Mucosa of descending colon (tissue), 3 donors: ENCODE measurements around the gene TLE7. TPM values are rescaled to one million over a fixed set of nuclear protein-coding genes. Genes with fewer than 3 reads are reported as not detected.

Experiments
- ATAC-seq: fragments of 200-7000 bp; cut with Tn5 transposase; one replicate; pipeline ENCODE4 v1.9.1; 2020; ENCODE audit warnings: mild to moderate bottlenecking, moderate library complexity
- DNase-seq, 3 donors: peaks; one replicate each; pipeline ENCODE4 v3.0.0-alpha.2; 2020
- H3K36me3 ChIP-seq: fragments of 200-600 bp; one replicate; pipeline ENCODE4 v1.8.0; 2021; ENCODE audit warnings: low read depth, mild to moderate bottlenecking
- H3K4me1 ChIP-seq: fragments of 200-600 bp; one replicate; pipeline ENCODE4 v1.8.0; 2021; ENCODE audit warnings: low read depth, mild to moderate bottlenecking
- H3K4me3 ChIP-seq: fragments of 200-600 bp; one replicate; pipeline ENCODE4 v1.8.0; 2021; ENCODE audit warnings: mild to moderate bottlenecking
- H3K9me3 ChIP-seq: fragments of 200-600 bp; one replicate; pipeline ENCODE4 v1.8.0; 2021; ENCODE audit warnings: mild to moderate bottlenecking
- intact Hi-C, 2 donors: fragments of 100-400 bp; cut with DNase I in 1 of 2; cut with micrococcal nuclease in 1 of 2; formaldehyde crosslinking; loops; one replicate each; pipeline versions ENCODE4 v1.11.0 to v1.11.1; 2022; cut with DNase I, micrococcal nuclease
- total RNA-seq, 3 donors: library from RNA; stranded (reverse); fragmentation: NEBNext Ultra II Directional in 2 of 3; extraction: Animal tissue kit (Norgen Biotek cat#: 25700) in 2 of 3; gene quantifications; one replicate each; pipeline versions ENCODE4 v1.2.1 to v1.2.4, GENCODE V29; 2021 to 2023
- TF ChIP-seq, protein P1 (sequence below): fragments of 200-600 bp; IDR thresholded peaks from one replicate; pipeline ENCODE4 v1.8.0; 2022; ENCODE audit warnings: antibody characterized with exemption, mild to moderate bottlenecking
- donor health status: DM: no; HTN: no; CAD: no; lungs with moderate emphysema.
- donor health status: DM: no; HTN: no; CAD: no.
- donor health status: DM: no; HTN: yes; CAD: no.

TLE7 gene
- total RNA-seq, 3 donors from 2014 or later = not detected

DNA sequence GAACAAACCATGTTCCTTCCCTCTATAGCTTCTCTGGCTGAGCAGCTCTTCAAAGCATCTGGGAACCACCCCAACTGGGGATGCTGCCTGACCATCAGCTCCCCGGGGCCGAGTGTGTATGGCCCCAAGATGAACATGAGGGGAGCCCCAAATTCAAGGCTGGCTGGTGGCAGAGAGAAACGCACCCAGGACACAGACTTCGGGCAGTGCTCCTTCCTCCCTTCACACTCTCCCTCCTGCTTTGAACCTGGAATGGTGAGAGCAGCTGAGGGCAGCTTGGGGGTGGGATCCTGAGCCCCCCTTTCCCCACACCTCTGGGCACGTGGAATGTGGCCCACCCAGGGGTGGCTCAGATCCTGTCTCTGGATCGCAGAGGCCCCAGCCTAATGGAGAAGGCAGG lies 17.2 kb downstream of the TLE7 start:
- DNase-seq (no peak), ATAC-seq (no peak)
- intact Hi-C loops = no loop called here
- no peak overlapping the region for H3K4me3 ChIP-seq
- H3K36me3 ChIP-seq = no peaks in the 10 kb centered on the region
- H3K9me3 ChIP-seq = no peaks in the 10 kb centered on the region
- TF ChIP-seq, protein P1, sequence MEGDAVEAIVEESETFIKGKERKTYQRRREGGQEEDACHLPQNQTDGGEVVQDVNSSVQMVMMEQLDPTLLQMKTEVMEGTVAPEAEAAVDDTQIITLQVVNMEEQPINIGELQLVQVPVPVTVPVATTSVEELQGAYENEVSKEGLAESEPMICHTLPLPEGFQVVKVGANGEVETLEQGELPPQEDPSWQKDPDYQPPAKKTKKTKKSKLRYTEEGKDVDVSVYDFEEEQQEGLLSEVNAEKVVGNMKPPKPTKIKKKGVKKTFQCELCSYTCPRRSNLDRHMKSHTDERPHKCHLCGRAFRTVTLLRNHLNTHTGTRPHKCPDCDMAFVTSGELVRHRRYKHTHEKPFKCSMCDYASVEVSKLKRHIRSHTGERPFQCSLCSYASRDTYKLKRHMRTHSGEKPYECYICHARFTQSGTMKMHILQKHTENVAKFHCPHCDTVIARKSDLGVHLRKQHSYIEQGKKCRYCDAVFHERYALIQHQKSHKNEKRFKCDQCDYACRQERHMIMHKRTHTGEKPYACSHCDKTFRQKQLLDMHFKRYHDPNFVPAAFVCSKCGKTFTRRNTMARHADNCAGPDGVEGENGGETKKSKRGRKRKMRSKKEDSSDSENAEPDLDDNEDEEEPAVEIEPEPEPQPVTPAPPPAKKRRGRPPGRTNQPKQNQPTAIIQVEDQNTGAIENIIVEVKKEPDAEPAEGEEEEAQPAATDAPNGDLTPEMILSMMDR = no peak
- no peaks in the 10 kb centered on the region for H3K4me1 ChIP-seq

DNA sequence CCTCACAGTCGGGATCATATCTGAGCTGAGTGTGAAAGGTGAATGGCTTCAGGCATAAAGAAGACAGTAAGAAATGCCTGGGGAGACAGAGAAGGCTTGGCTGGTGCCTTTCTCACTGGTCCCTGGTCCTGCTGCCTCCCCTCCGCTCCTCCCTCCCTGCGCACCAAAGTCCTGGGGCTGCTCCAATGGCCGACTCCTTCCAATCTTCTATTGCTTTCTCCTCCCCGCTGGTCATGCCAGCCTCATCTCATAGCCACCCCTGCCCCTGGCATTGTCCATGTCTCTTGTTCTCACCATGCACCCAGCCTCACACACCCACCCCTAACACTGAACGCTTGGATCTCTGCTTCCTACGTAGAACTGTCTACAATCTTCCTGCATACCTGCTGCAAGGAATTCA lies 18.0 kb downstream of the TLE7 start:
- intact Hi-C loops = no loop called here

DNA sequence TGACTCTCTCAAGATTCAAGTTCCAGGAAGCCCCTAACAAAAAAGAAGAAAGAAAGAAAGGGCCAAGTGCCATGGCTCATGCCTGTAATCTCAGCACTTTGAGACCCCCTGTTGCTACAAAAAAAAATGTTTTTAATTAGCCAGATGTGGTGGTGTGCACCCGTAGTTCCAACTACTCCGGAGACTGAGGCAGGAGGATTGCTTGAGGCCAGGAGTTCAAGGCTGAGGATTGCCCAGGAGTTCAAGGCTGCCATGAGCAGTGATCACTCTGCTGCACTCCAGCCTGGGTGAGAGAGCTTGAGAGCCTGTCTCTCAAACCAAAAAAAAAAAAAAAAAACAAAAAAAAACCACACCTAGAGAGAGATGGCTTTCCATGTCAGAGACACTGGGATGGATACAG lies 18.8 kb downstream of the TLE7 start:
- Histone ChIP-seq H3K9me3 (no peaks in the 10 kb centered on the region), H3K4me1 (no peaks in the 10 kb centered on the region), H3K4me3 (no peak overlapping the region), H3K36me3 (no peaks in the 10 kb centered on the region)
- no peak for DNase-seq
- TF ChIP-seq, protein P1 = no peak
- intact Hi-C loops = no loop called here
- ATAC-seq = no peak

More for the DNA sequence above, 18.0 kb downstream of the TLE7 start:
- no peaks in the 10 kb centered on the region for H3K9me3 ChIP-seq
- H3K4me3 ChIP-seq = no peak overlapping the region
- TF ChIP-seq, protein P1 = no peak
- no peak for DNase-seq
- no peak for ATAC-seq
- H3K36me3 ChIP-seq = no peaks in the 10 kb centered on the region
- H3K4me1 ChIP-seq = no peaks in the 10 kb centered on the region

DNA sequence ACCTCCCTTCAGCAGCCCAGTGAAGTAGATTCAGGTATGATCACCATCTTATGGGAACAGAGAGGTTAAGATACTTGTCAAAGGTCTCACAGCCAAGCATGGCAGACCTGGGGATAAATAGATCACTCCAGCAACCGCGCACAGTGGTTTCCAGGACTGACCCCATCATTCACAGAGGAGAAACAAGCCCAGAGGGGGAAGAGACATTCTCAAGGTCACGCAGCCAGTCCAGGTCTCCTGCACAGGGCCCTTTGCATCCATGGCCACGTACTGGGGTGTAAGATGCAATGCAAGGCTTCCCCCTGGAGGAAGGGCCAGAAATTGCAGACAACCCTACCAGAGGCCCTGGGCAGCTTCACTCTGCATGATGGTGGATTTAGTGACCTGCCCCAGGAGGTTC lies 19.9 kb downstream of the TLE7 start:
- no peak overlapping the region for H3K4me3 ChIP-seq
- no peaks in the 10 kb centered on the region for H3K4me1 ChIP-seq
- DNase-seq (peak in 2 of 3 donors; percentile 33 to 40), ATAC-seq (peak; percentile 67)
- H3K36me3 ChIP-seq = no peaks in the 10 kb centered on the region
- intact Hi-C loops = no loop called here
- no peaks in the 10 kb centered on the region for H3K9me3 ChIP-seq
- TF ChIP-seq, protein P1 = peak; percentile 36

DNA sequence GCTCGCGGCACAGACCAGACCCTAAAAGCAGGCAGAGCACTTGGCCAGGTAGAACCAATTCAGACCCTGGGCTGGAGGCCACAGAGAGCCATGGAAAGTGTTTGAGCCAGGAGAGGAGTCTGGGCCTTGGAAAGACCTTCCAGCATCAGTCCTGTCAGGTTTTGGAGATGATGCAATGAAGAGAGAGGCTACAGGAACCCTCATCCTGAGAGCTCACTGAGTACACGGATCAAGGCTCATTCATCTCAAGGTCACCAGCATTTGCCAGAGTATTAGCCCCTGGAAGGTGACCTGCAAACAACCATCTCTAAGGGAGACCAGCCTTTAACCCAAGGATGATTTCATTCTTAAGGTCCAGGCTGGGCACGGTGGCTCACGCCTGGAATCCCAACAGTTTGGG lies 27.8 kb downstream of the TLE7 start:
- intact Hi-C loops = loop anchor here (5.0 kb wide), 2 partner anchors 88 to 198 kb away; no protein-coding TSS in a partner anchor

More for the DNA sequence above, 27.8 kb downstream of the TLE7 start:
- Histone ChIP-seq H3K4me3 (no peak overlapping the region), H3K36me3 (no peaks in the 10 kb centered on the region), H3K4me1 (no peaks in the 10 kb centered on the region), H3K9me3 (no peaks in the 10 kb centered on the region)
- DNase-seq (no peak), ATAC-seq (no peak)
- TF ChIP-seq, protein P1 = no peak
